SK-N-MC (cell line): ENCODE measurements around the gene ANXA6.

Experiments
- EZH2 ChIP-seq: fragments of 200-600 bp; sonication (generic); IDR thresholded peaks from one replicate; pipeline ENCODE4 v1.6.1; 2017; ENCODE audit warnings: antibody characterized with exemption
- POLR2AphosphoS5 ChIP-seq: IDR thresholded peaks from 2 replicates; pipeline ENCODE4 v1.6.1; 2012; ENCODE audit warnings: mild to moderate bottlenecking, low read depth, low read length, borderline replicate concordance

DNA sequence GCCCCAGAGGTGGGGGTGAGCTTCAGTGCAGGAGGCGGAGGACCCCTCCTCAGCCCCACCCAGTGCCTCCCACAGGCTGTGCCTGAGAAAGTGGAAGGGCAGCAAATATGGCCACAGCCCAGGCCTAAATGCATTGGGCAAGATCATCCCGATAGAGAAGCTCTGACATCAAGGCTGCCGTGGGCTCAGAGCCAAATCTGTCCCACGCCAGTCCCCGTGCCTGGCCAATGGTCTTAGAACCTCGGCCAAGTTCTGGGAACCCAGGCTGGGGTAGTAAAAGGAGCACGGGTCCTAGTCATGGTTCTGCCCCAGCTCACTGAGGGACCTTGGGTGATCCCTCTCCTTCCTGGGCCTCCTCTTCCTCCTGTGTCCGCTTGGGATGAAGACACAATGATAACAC lies 49.0 kb downstream of the ANXA6 start:
- TF ChIP-seq EZH2 (no peak), POLR2AphosphoS5 (no peak)
